H1 (cell line): Measurements from ENCODE around the gene DENND4B.

Experiments
- BCL11A ChIP-seq, 2 experiments: IDR thresholded peaks; one replicate each; pipeline ENCODE4 v1.6.1; 2011; ENCODE audit warnings: low read depth in 2 of 2, low read length in 2 of 2, mild to moderate bottlenecking in 2 of 2
- CEBPB ChIP-seq: IDR thresholded peaks from 2 replicates; pipeline ENCODE4 v1.6.1; 2012; ENCODE audit warnings: low read depth, low read length
- CTCF ChIP-seq, 3 experiments: IDR thresholded peaks; 1 replicate in 2 of 3; 2 replicates in 1 of 3; pipeline versions ENCODE4 v1.5.1 to v1.6.1; 2011; ENCODE audit warnings: low read length in 3 of 3, mild to moderate bottlenecking in 3 of 3, inconsistent platforms in 2 of 3, low read depth in 1 of 3, moderate library complexity in 1 of 3; ENCODE audit not compliant: insufficient read depth in 1 of 3; ENCODE audit errors: control extremely low read depth in 1 of 3
- MAFK ChIP-seq: IDR thresholded peaks from 2 replicates; pipeline ENCODE4 v1.6.1; 2012; ENCODE audit warnings: low read depth, mild to moderate bottlenecking, improper control_type of control experiment, low read length
- POLR2A ChIP-seq, 2 experiments: IDR thresholded peaks; 1 replicate in 1 of 2; 2 replicates in 1 of 2; pipeline ENCODE4 v1.6.1; 2011; ENCODE audit warnings: low read depth in 2 of 2, low read length in 2 of 2, mild to moderate bottlenecking in 2 of 2; ENCODE audit errors: control extremely low read depth in 1 of 2
- SIN3A ChIP-seq, 2 experiments: IDR thresholded peaks in 1 of 2; conservative IDR thresholded peaks in 1 of 2; 2 replicates each; pipeline ENCODE4 v1.6.1; 2011 to 2012; ENCODE audit warnings: low read length in 2 of 2, improper control_type of control experiment in 1 of 2, low read depth in 1 of 2, mild to moderate bottlenecking in 1 of 2
- SRF ChIP-seq: IDR thresholded peaks from 2 replicates; pipeline ENCODE4 v1.6.1; 2011; ENCODE audit warnings: mild to moderate bottlenecking, low read depth, low read length, moderate library complexity
- SUZ12 ChIP-seq: fragments of 200-600 bp; sonication (generic); IDR thresholded peaks from 2 replicates; pipeline ENCODE4 v1.6.1; 2012; ENCODE audit warnings: mild to moderate bottlenecking, inconsistent platforms, low read length, moderate library complexity, mixed read lengths

- TF ChIP-seq CEBPB (no peak), POLR2A (IDR thresholded peaks at IDR 0.05; ENCODE audit: control extremely low read depth in 1 of 2, low read depth in 2 of 2, low read length in 2 of 2) (no peak), MAFK (no peak), CTCF (IDR thresholded peaks at IDR 0.05; ENCODE audit: control extremely low read depth in 1 of 3, insufficient read depth in 1 of 3, low read depth in 1 of 3, low read length in 3 of 3) (no peak), SUZ12 (no peak), BCL11A (IDR thresholded peaks at IDR 0.05; ENCODE audit: low read depth in 2 of 2, low read length in 2 of 2) (no peak), SIN3A (conservative IDR thresholded peaks at IDR 0.05 in 1 of 2, IDR thresholded peaks at IDR 0.05 in 1 of 2; ENCODE audit: low read depth in 1 of 2, low read length in 2 of 2) (no peak), SRF (no peak)
Measured at GRCh38 chr1:153973525-153973924, 27.0 kb upstream of the DENND4B start.
